GM23248 (cell line): ENCODE results near the gene ARNT2.

Source experiments
- EZH2 ChIP-seq: fragments of 200-600 bp; sonication (generic); IDR thresholded peaks from 2 replicates; pipeline ENCODE4 v1.6.1; 2018; ENCODE audit warnings: antibody characterized with exemption, mild to moderate bottlenecking; ENCODE audit not compliant: insufficient read depth, poor library complexity, severe bottlenecking
- EZH2phosphoT487 ChIP-seq: fragments of 200-600 bp; sonication (generic); IDR thresholded peaks from 2 replicates; pipeline ENCODE4 v1.6.1; 2018; ENCODE audit warnings: antibody characterized with exemption, moderate library complexity, mild to moderate bottlenecking, low read depth; ENCODE audit not compliant: insufficient read depth

GRCh38 chr15:80573606-80574005 is 169.4 kb downstream of the ARNT2 start:
- TF ChIP-seq EZH2 = no peak
- no peak for TF ChIP-seq EZH2phosphoT487
